HG02798 (cell line): ENCODE measurements around the gene IFNGR2.
A peak's percentile ranks its signal among the peaks of the same experiment; 100 is the strongest.
"Not testable (repeated sequence)": the region's sequence is repeated elsewhere in the genome, so short reads cannot be mapped to it uniquely, and the experiment has no call there.

ENCODE experiments used
- ATAC-seq: cut with Tn5 transposase; IDR thresholded peaks from one replicate; pipeline ENCODE4 v1.9.1; 2021; ENCODE audit warnings: mild to moderate bottlenecking; ENCODE audit not compliant: unreplicated experiment, poor library complexity

Gene IFNGR2, protein sequence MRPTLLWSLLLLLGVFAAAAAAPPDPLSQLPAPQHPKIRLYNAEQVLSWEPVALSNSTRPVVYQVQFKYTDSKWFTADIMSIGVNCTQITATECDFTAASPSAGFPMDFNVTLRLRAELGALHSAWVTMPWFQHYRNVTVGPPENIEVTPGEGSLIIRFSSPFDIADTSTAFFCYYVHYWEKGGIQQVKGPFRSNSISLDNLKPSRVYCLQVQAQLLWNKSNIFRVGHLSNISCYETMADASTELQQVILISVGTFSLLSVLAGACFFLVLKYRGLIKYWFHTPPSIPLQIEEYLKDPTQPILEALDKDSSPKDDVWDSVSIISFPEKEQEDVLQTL

GRCh38 chr21:33403128-33403785 lies at the start of gene IFNGR2:
TSS of gene IFNGR2 (plus strand) at chr21:33403413. CDS start at chr21:33403544, 131 bp downstream.
- peak; percentile 55 for ATAC-seq

DNA sequence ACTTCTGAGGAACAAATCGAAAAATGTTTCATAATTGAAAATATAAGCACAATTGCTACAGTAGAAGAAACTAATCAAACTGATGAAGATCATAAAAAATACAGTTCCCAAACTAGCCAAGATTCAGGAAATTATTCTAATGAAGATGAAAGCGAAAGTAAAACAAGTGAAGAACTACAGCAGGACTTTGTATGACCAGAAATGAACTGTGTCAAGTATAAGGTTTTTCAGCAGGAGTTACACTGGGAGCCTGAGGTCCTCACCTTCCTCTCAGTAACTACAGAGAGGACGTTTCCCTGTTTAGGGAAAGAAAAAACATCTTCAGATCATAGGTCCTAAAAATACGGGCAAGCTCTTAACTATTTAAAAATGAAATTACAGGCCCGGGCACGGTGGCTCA lies 47.9 kb upstream of the IFNGR2 start:
- ATAC-seq = no peak

- ATAC-seq = no peak
These were observed 47.2 kb upstream of the IFNGR2 start for GRCh38 chr21:33355996-33356395.

DNA sequence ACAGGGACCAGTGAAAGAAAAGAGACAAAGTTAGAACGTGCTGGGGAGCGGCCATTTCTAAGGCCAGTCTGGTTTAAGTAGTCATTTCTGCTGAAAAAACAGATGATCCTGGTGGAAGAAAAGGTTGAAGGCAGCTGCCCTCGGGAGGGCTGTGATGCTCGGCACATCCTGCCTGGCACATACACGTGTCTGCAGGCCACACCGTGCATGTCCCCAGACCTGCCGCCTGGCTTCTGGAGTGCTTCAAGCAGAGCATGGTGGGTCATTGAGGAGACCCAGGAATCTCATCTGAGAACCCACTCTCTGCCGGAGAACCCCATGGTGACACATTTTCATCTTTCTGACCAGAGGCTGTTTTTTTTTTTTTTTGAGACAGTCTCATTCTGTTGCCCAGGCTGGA lies 46.0 kb upstream of the IFNGR2 start:
- ATAC-seq = no peak

- ATAC-seq = no peak
These were observed 43.8 kb upstream of the IFNGR2 start for GRCh38 chr21:33359446-33359845.

GRCh38 chr21:33360281-33360680 lies 42.9 kb upstream of the IFNGR2 start:
- no peak for ATAC-seq

- ATAC-seq = peak; percentile 89
These were observed 42.2 kb upstream of the IFNGR2 start for GRCh38 chr21:33360881-33361602.

GRCh38 chr21:33362044-33362555 lies 41.1 kb upstream of the IFNGR2 start:
- ATAC-seq = no peak

- ATAC-seq = not testable (repeated sequence)
These were observed 39.2 kb upstream of the IFNGR2 start for GRCh38 chr21:33363911-33364609.

GRCh38 chr21:33364830-33365229 lies 38.4 kb upstream of the IFNGR2 start:
- ATAC-seq = no peak

DNA sequence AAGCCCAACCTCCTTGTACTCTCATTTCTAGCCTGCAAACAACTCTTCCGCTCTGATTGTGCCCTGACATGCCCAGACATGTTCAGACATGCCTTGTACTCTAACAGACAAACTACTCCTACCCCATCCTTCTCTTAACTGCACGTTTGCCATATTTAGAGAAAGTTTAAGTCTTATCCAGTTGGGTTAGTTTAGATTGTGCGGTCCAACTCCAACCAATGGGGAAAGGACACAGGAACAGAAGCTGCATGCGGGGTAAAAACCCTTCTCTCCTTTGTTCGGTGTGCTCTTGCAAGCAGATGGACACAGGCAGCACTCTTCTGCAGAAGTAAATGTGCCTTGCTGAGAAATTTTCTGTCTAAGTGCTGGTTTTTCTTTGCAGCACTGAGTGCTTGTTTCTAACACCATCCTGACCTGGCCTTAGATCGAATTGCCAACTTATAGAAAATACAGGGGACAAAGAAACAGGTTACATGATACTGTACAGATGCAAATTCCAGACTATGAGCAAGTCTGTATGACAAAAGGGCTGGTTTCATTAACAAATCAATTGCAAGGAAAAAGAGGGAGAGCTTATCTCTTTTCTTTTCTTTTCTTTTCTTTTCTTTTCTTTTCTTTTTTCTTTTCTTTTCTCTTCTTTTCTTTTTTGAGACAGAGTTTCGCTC lies 35.8 kb upstream of the IFNGR2 start:
- ATAC-seq = no peak

GRCh38 chr21:33368124-33368523 lies 35.1 kb upstream of the IFNGR2 start:
- ATAC-seq = no peak

DNA sequence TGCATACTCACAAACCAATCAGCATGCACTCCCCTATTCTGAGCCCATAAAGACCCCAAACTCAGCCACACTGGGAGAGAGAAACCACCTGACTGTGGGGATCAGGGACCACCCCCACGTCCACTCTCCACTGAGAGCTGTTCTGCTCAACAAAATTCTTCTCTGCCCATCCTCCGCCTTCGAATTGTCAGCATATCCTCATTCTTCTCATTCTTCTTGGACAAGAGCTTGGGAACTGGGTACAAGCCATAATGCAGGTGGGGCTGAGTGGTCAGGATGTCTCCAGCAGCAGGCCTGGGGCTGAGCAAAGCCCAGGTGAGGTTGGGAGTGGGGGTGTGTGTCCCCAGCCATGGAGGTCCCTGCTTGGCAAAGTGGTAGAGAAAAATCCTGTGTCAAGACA lies 34.6 kb upstream of the IFNGR2 start:
- no peak for ATAC-seq

GRCh38 chr21:33369586-33369985 lies 33.6 kb upstream of the IFNGR2 start:
- ATAC-seq = no peak

DNA sequence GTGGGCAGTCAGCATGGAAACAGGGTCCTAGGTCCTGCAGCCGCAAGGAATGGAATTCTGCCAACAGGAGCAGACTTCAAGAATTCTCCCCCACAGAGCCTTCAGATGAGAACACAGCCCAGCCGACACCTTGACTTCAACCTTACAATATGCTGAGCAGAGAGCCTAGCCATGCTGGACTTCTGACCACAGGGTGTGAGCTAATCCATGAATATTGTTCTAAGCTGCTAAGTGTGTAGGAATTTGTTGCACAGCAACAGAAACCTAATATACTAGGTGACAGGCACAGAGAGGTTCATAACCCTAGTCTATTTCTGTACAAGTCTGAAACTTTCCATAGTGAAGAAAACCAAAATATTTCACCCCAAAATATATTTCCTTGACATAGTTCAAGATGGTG lies 32.9 kb upstream of the IFNGR2 start:
- no peak for ATAC-seq

- no peak for ATAC-seq
These were observed 31.8 kb upstream of the IFNGR2 start for GRCh38 chr21:33371366-33371765.

GRCh38 chr21:33372582-33372981 lies 30.6 kb upstream of the IFNGR2 start:
- ATAC-seq = no peak

- ATAC-seq = no peak
These were observed 29.8 kb upstream of the IFNGR2 start for GRCh38 chr21:33373451-33373850.

DNA sequence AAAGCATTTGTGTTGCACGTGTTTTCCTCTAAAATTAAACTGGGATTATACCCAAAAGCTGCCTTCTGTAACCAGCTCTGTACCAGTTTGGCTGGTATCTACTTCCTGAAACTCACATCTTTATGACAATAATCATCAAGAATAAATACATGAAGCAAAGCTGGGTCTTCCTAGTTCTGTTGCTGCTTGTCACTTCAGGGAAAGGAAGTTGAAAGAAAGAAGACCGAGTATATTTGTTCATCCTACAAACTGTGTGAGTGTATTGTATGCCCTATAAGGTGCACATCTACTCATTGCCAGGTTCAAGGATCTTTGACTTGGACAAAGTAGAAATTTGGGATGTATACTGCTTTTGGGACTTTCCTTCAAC lies 29.1 kb upstream of the IFNGR2 start:
- no peak for ATAC-seq
